Trophoblast cell (in vitro differentiated cells and primary cell): ENCODE results near the gene GALNT12.

Experiments
- DNase-seq, 2 donors: peaks; one replicate each; pipeline ENCODE4 v3.0.0-alpha.2; 2016
- H2AFZ ChIP-seq: 2 replicates; pipeline ENCODE4 v1.6.1; 2013; ENCODE audit warnings: low read length, moderate library complexity, mild to moderate bottlenecking; ENCODE audit not compliant: insufficient read depth, poor library complexity
- H2AK5ac ChIP-seq: 2 replicates; pipeline ENCODE4 v1.6.1; 2013; ENCODE audit warnings: mild to moderate bottlenecking, low read length
- H2BK120ac ChIP-seq: 2 replicates; pipeline ENCODE4 v1.6.1; 2013; ENCODE audit warnings: low read length, mild to moderate bottlenecking, moderate library complexity; ENCODE audit not compliant: insufficient read depth, poor library complexity
- H2BK12ac ChIP-seq: 2 replicates; pipeline ENCODE4 v1.6.1; 2013; ENCODE audit warnings: mild to moderate bottlenecking, low read length, moderate library complexity
- H2BK5ac ChIP-seq: 2 replicates; pipeline ENCODE4 v1.6.1; 2013; ENCODE audit warnings: low read length, low read depth, moderate library complexity, mild to moderate bottlenecking; ENCODE audit not compliant: poor library complexity
- H3K14ac ChIP-seq: 2 replicates; pipeline ENCODE4 v1.6.1; 2013; ENCODE audit warnings: mild to moderate bottlenecking, low read length
- H3K18ac ChIP-seq: 2 replicates; pipeline ENCODE4 v1.6.1; 2013; ENCODE audit warnings: mild to moderate bottlenecking, low read length
- H3K23ac ChIP-seq: 2 replicates; pipeline ENCODE4 v1.6.1; 2013; ENCODE audit warnings: low read length
- H3K27ac ChIP-seq: 2 replicates; pipeline ENCODE4 v1.5.1; 2013; ENCODE audit warnings: low read depth, mild to moderate bottlenecking, inconsistent platforms, low read length, moderate library complexity
- H3K27me3 ChIP-seq: 2 replicates; pipeline ENCODE4 v1.6.1; 2013; ENCODE audit warnings: inconsistent platforms, mild to moderate bottlenecking, low read length, moderate library complexity; ENCODE audit not compliant: insufficient read depth
- H3K36me3 ChIP-seq, 2 experiments: 1 replicate in 1 of 2; 2 replicates in 1 of 2; pipeline ENCODE4 v1.6.1; 2013; ENCODE audit warnings: low read length in 2 of 2, mild to moderate bottlenecking in 2 of 2, moderate library complexity in 1 of 2; ENCODE audit not compliant: insufficient read depth in 2 of 2, control insufficient read depth in 1 of 2
- H3K4ac ChIP-seq: 2 replicates; pipeline ENCODE4 v1.6.1; 2013; ENCODE audit warnings: low read depth, mild to moderate bottlenecking, low read length, moderate library complexity
- H3K4me1 ChIP-seq, 2 experiments: 1 replicate in 1 of 2; 2 replicates in 1 of 2; pipeline ENCODE4 v1.6.1; 2013; ENCODE audit warnings: low read length in 2 of 2, mild to moderate bottlenecking in 2 of 2, moderate library complexity in 1 of 2; ENCODE audit not compliant: insufficient read depth in 2 of 2, control insufficient read depth in 1 of 2
- H3K4me2 ChIP-seq: 2 replicates; pipeline ENCODE4 v1.6.1; 2013; ENCODE audit warnings: inconsistent platforms, mild to moderate bottlenecking, low read length, moderate library complexity
- H3K4me3 ChIP-seq: 2 replicates; pipeline ENCODE4 v1.5.1; 2013; ENCODE audit warnings: mild to moderate bottlenecking, low read depth, low read length, inconsistent platforms
- H3K79me1 ChIP-seq: one replicate; pipeline ENCODE4 v1.6.1; 2013; ENCODE audit warnings: low read length
- H3K79me2 ChIP-seq: 2 replicates; pipeline ENCODE4 v1.6.1; 2013; ENCODE audit warnings: low read length, mild to moderate bottlenecking; ENCODE audit not compliant: control insufficient read depth, insufficient read depth, poor library complexity
- H3K9ac ChIP-seq: 2 replicates; pipeline ENCODE4 v1.6.1; 2013; ENCODE audit warnings: mild to moderate bottlenecking, low read length
- H3K9me3 ChIP-seq: 2 replicates; pipeline ENCODE4 v1.6.1; 2013; ENCODE audit warnings: low read depth, mild to moderate bottlenecking, control low read depth, inconsistent platforms, low read length; ENCODE audit not compliant: insufficient read depth
- H4K12ac ChIP-seq: 2 replicates; pipeline ENCODE4 v1.6.1; 2013; ENCODE audit warnings: low read depth, mild to moderate bottlenecking, low read length, moderate library complexity
- H4K8ac ChIP-seq: 2 replicates; pipeline ENCODE4 v1.6.1; 2013; ENCODE audit warnings: low read depth, mild to moderate bottlenecking, low read length, moderate library complexity
- H4K91ac ChIP-seq: one replicate; pipeline ENCODE4 v1.6.1; 2013; ENCODE audit warnings: low read depth, mild to moderate bottlenecking, low read length, moderate library complexity
- WGBS: extraction: QIAGEN DNeasy Blood & Tissue Kit; methylation state at CpG from one replicate; pipeline ENCODE4 v1.1.7; 2013; ENCODE audit warnings: missing lambda C conversion rate; ENCODE audit not compliant: insufficient read length, insufficient coverage; ENCODE audit errors: extremely low coverage; 5-methylcytosine and 5-hydroxymethylcytosine counted together

Gene GALNT12

DNA sequence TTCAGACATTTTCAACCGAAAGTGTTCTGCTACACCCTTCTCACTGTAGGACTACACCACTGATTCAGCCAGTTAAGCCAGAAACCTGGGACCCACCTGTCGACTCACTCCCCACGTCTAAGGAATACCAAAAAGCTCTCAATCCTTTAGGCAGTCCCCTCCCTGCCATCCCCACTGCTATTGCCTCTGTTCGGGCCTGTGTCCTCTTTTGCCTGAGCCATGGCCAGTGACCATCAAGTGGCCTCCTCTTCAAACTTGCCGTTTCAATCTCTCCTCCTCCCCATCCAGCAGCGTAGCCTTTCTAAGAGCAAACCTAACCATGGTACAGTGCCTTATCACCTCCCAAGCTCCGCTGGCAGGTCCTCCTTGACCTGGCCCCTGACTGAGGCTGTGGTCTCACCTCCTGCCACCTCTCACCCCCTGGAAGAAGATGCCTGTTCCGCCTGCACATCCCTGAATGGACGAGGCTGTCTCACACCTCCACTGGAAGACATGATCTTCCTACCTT lies 64.1 kb downstream of the GALNT12 start:
- H3K79me2 ChIP-seq = no peaks in the 10 kb centered on the region
- H3K14ac ChIP-seq = no peak overlapping the region
- no peak overlapping the region for H3K4me3 ChIP-seq
- H3K36me3 ChIP-seq = no peaks in the 10 kb centered on the region
- no peak overlapping the region for H3K9ac ChIP-seq
- no peak overlapping the region for H2BK120ac ChIP-seq
- H3K4me1 ChIP-seq = no peaks in the 10 kb centered on the region
- H3K23ac ChIP-seq = no peak overlapping the region
- H2AK5ac ChIP-seq = no peak overlapping the region
- no peak overlapping the region for H3K4me2 ChIP-seq
- no peak overlapping the region for H2BK12ac ChIP-seq
- H3K27me3 ChIP-seq = no peaks in the 10 kb centered on the region
- no peak overlapping the region for H3K18ac ChIP-seq
- no peak overlapping the region for H3K27ac ChIP-seq
- no peaks in the 10 kb centered on the region for H3K79me1 ChIP-seq
- no peak overlapping the region for H4K91ac ChIP-seq
- no peak for DNase-seq
- H4K12ac ChIP-seq = no peak overlapping the region
- no peak overlapping the region for H2AFZ ChIP-seq
- no CpG with 5 or more reads among the region's 9 CpGs for WGBS
- H3K4ac ChIP-seq = no peak overlapping the region
- H2BK5ac ChIP-seq = no peak overlapping the region
- no peak overlapping the region for H4K8ac ChIP-seq
- peaks cover 2% of the 10 kb centered on the region for H3K9me3 ChIP-seq

DNA sequence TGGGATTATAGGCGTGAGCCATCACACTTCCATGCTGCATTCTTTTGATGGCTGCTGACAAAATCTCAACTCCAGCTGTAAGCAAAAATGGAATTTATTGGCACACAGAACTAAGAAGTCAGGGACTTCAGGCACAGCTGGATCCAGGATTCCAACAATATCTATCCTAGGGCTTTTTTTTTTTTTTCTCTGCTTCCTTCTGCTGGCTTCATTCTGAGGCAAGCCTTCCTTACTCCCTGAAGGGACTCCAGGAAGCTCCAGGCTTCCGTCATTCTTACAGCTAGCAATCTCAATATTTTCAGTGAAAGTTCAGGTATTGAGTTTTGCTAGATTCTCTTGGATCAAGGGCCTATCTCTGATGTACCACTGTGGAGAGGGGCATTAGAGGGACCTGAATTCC lies 66.1 kb downstream of the GALNT12 start:
- DNase-seq = peak; percentile 50 to 67
- Histone ChIP-seq H3K14ac (no peak overlapping the region), H3K27ac (no peak overlapping the region), H3K9me3 (peaks cover 2% of the 10 kb centered on the region), H2AK5ac (no peak overlapping the region), H3K23ac (no peak overlapping the region), H3K4me1 (no peaks in the 10 kb centered on the region), H3K4ac (no peak overlapping the region), H3K18ac (no peak overlapping the region), H3K4me3 (no peak overlapping the region), H3K9ac (no peak overlapping the region), H3K4me2 (no peak overlapping the region), H2BK12ac (no peak overlapping the region), H3K79me2 (no peaks in the 10 kb centered on the region), H2BK120ac (no peak overlapping the region), H3K27me3 (no peaks in the 10 kb centered on the region), H4K91ac (no peak overlapping the region), H3K79me1 (no peaks in the 10 kb centered on the region), H2BK5ac (no peak overlapping the region), H4K12ac (no peak overlapping the region), H2AFZ (no peak overlapping the region), H3K36me3 (no peaks in the 10 kb centered on the region), H4K8ac (no peak overlapping the region)
- no CpG with 5 or more reads among the region's 2 CpGs for WGBS

DNA sequence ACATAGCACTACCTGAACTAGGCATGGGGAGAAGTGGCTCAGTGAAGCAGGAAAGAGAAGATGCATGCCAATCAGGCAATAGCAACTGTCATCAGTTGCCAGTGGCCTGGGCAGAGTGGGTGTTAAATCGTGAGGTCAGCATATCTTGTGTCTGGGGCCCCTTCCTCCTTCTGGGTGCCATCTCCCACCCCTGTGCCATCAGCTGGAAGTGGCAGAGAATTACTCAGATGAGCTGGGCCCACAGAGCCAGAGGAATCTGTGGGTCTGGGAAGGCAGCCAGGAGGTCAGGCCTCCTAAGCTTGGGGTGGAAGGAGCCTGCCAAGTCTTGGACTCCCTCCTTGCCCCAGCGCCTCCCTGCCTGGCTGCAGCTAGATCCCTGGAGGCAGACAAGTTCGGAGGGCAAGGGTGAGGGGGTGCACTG lies 66.5 kb downstream of the GALNT12 start:
- no peak for DNase-seq
- H3K4ac ChIP-seq = no peak overlapping the region
- H4K8ac ChIP-seq = no peak overlapping the region
- H4K12ac ChIP-seq = no peak overlapping the region
- H3K27ac ChIP-seq = no peak overlapping the region
- no peak overlapping the region for H3K4me3 ChIP-seq
- no peak overlapping the region for H2BK120ac ChIP-seq
- no peak overlapping the region for H2AK5ac ChIP-seq
- H2BK5ac ChIP-seq = no peak overlapping the region
- H3K79me2 ChIP-seq = no peaks in the 10 kb centered on the region
- H3K4me1 ChIP-seq = no peaks in the 10 kb centered on the region
- no peak overlapping the region for H2AFZ ChIP-seq
- H3K9me3 ChIP-seq = peaks cover 2% of the 10 kb centered on the region
- no peaks in the 10 kb centered on the region for H3K27me3 ChIP-seq
- H3K23ac ChIP-seq = no peak overlapping the region
- H2BK12ac ChIP-seq = no peak overlapping the region
- WGBS = no CpG with 5 or more reads among the region's 3 CpGs
- H3K14ac ChIP-seq = no peak overlapping the region
- H3K4me2 ChIP-seq = no peak overlapping the region
- H3K36me3 ChIP-seq = no peaks in the 10 kb centered on the region
- no peaks in the 10 kb centered on the region for H3K79me1 ChIP-seq
- no peak overlapping the region for H4K91ac ChIP-seq
- H3K9ac ChIP-seq = no peak overlapping the region
- no peak overlapping the region for H3K18ac ChIP-seq

DNA sequence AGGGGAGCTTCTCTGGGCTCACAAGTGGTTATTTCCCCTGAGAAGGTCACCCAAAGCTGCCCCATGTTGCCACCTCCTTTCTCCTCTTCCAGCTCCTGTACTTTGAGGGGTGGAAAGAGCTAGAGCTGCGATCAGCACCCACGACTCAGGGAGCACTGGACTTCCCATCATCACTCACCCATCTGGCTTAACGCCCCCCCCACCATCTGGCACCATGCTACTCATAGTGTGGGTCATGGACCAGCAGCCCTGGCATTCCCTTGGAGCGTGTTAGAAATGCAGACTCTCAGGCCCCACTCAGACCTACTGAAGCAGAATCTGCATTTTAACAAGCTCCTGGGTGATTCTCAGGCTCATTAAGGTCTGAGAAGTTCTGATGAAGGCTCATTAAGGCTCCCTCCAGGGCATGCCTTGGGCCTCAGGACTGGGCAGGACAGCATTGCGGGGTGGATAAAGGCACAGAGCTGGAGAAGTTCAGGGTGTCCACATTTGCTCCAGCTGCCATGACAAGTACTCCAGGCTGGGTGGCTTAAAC lies 67.3 kb downstream of the GALNT12 start:
- Histone ChIP-seq H3K4me1 (no peaks in the 10 kb centered on the region), H2AK5ac (no peak overlapping the region), H3K23ac (no peak overlapping the region), H3K14ac (no peak overlapping the region), H4K8ac (no peak overlapping the region), H3K27me3 (no peaks in the 10 kb centered on the region), H4K91ac (no peak overlapping the region), H3K4me3 (no peak overlapping the region), H3K4me2 (no peak overlapping the region), H2AFZ (no peak overlapping the region), H2BK120ac (no peak overlapping the region), H4K12ac (no peak overlapping the region), H3K36me3 (no peaks in the 10 kb centered on the region), H3K18ac (no peak overlapping the region), H3K27ac (no peak overlapping the region), H3K79me2 (no peaks in the 10 kb centered on the region), H3K4ac (no peak overlapping the region), H2BK12ac (no peak overlapping the region), H2BK5ac (no peak overlapping the region), H3K79me1 (no peaks in the 10 kb centered on the region), H3K9me3 (no peaks in the 10 kb centered on the region), H3K9ac (no peak overlapping the region)
- no peak for DNase-seq
- WGBS = no CpG with 5 or more reads among the region's 5 CpGs
